ENCODE measurements around the gene SCFD2. TPM values are rescaled to one million over a fixed set of nuclear protein-coding genes. Genes with fewer than 3 reads are reported as not detected.
A peak's percentile ranks its signal among the peaks of the same experiment; 100 is the strongest.

The SCFD2 gene
- total and polyA plus RNA-seq, 2 of the 8 experiments (the other 6 are each of a cell fraction or from before 2014, with no cell fraction given): 6.2 to 10.2 TPM

- H3K27me3 ChIP-seq (replicated peaks in 1 of 4; ENCODE audit: control insufficient read depth in 3 of 4, extremely low read depth in 1 of 4, insufficient read depth in 3 of 4, low read length in 3 of 4): no peaks in the 10 kb centered on the region
- H3K14ac ChIP-seq (ENCODE audit: insufficient read length): no peak overlapping the region
- H4K5ac ChIP-seq (ENCODE audit: insufficient read length, low read depth, low read length): no peak overlapping the region
- 95% methylated on average over 7 of the region's 7 CpGs; no CpG with 5 or more reads in 1 of the 2 experiments for WGBS, 2 experiments (ENCODE audit: extremely low coverage in 1 of 2, insufficient coverage in 1 of 2, insufficient read length in 1 of 2, insufficient replicate concordance in 2 of 2, low coverage in 1 of 2, low lambda C conversion rate in 2 of 2, missing lambda C conversion rate in 1 of 2)
- no peak overlapping the region for H3K9ac ChIP-seq (replicated peaks in 1 of 4; ENCODE audit: extremely low read depth in 1 of 4, low read depth in 3 of 4, low read length in 3 of 4)
- peak overlapping the region; percentile 94 for H2BK20ac ChIP-seq (ENCODE audit: low read length)
- no peak overlapping the region for H3K27ac ChIP-seq (ENCODE audit: low read depth, low read length)
- FAIRE-seq (no peak), DNase-seq (ENCODE audit: low read depth in 1 of 2, low spot score in 2 of 2) (no peak)
- H3K56ac ChIP-seq (replicated peaks; ENCODE audit: insufficient read length, low read depth, low read length): no peak overlapping the region
- H2BK12ac ChIP-seq (ENCODE audit: low read depth, low read length): peak overlapping the region; percentile 78
- H3K79me1 ChIP-seq (ENCODE audit: low read depth, low read length): no peaks in the 10 kb centered on the region
- H3K23ac ChIP-seq (ENCODE audit: insufficient read length): no peak overlapping the region
- no peaks in the 10 kb centered on the region for H3K36me3 ChIP-seq (ENCODE audit: control insufficient read depth in 2 of 4, insufficient read depth in 4 of 4, low read length in 3 of 4)
- no peaks in the 10 kb centered on the region for H3K23me2 ChIP-seq (ENCODE audit: low read depth, low read length)
- no peak overlapping the region for H3K4me2 ChIP-seq (ENCODE audit: insufficient read depth in 1 of 2, low read depth in 2 of 2, low read length in 2 of 2)
- H3K4me1 ChIP-seq (replicated peaks in 1 of 4; ENCODE audit: control insufficient read depth in 3 of 4, insufficient read depth in 4 of 4, low read length in 3 of 4): peaks cover 5 to 21% (median 13%) of the 10 kb centered on the region in 4 experiments
- no peak overlapping the region for H2BK15ac ChIP-seq (ENCODE audit: low read length)
- H2BK5ac ChIP-seq (ENCODE audit: low read depth, low read length): peak overlapping the region; percentile 92; the same call in 1 of the 2 replicates
- H3K4ac ChIP-seq (replicated peaks; ENCODE audit: insufficient read length, low read depth, low read length): peak overlapping the region; percentile 69
- peak overlapping the region; percentile 74 for H2BK120ac ChIP-seq (replicated peaks; ENCODE audit: low read depth, low read length)
- no peak overlapping the region for H4K8ac ChIP-seq (ENCODE audit: extremely low read depth, insufficient read depth, low read length)
- no peaks in the 10 kb centered on the region for H3K79me2 ChIP-seq (ENCODE audit: control insufficient read depth in 1 of 2, insufficient read depth in 2 of 2, low read length in 2 of 2)
- no peak overlapping the region for H3K4me3 ChIP-seq (ENCODE audit: extremely low read depth in 1 of 4, insufficient read depth in 2 of 4, low read depth in 3 of 4, low read length in 4 of 4)
- H2AFZ ChIP-seq (ENCODE audit: low read length): no peak overlapping the region
- ChIA-PET CTCF (ENCODE audit: partially characterized antibody) (interaction anchor here (0.6 to 2.2 kb wide), 4 partner anchors 9 to 104 kb away, joined by 3 to 6 read pairs (median 4); no protein-coding TSS in a partner anchor), POLR2A (ENCODE audit: partially characterized antibody) (interaction anchor here (0.6 to 15.2 kb wide), 6 partner anchors 10 to 124 kb away, joined by 3 to 165 read pairs (median 8); partner anchors contain the start of gene RASL11B)
- H3K18ac ChIP-seq (ENCODE audit: extremely low read depth, low read length): peak overlapping the region; percentile 49; the same call in 1 of the 2 replicates
- H4K91ac ChIP-seq (replicated peaks; ENCODE audit: insufficient read length, low read length): peak overlapping the region; percentile 90
- no peaks in the 10 kb centered on the region for H3K9me3 ChIP-seq (ENCODE audit: insufficient read depth in 2 of 2, low read depth in 1 of 2, low read length in 1 of 2)
- H4K20me1 ChIP-seq (replicated peaks in 1 of 2; ENCODE audit: control insufficient read depth in 1 of 2, insufficient read depth in 2 of 2, low read length in 2 of 2): no peaks in the 10 kb centered on the region
- H2AK5ac ChIP-seq (ENCODE audit: low read depth, low read length): peak overlapping the region; percentile 67; the same call in 1 of the 2 replicates
- TF ChIP-seq SUZ12 (IDR thresholded peaks at IDR 0.05; ENCODE audit: low read length): no peak
- TF ChIP-seq EZH2 (IDR thresholded peaks at IDR 0.05; ENCODE audit: low read depth, low read length, severe bottlenecking): no peak
- TF ChIP-seq CHD2 (IDR thresholded peaks at IDR 0.05; ENCODE audit: low read length): no peak
- TF ChIP-seq RAD21 (IDR thresholded peaks at IDR 0.05 in 1 of 2, conservative IDR thresholded peaks at IDR 0.05 in 1 of 2; ENCODE audit: low read depth in 2 of 2, low read length in 2 of 2): no peak
- TF ChIP-seq GABPA (IDR thresholded peaks at IDR 0.05; ENCODE audit: borderline replicate concordance, insufficient read depth, low read length): no peak
- TF ChIP-seq HDAC2 (IDR thresholded peaks at IDR 0.05; ENCODE audit: borderline replicate concordance in 1 of 2, low read depth in 2 of 2, low read length in 2 of 2): no peak
- TF ChIP-seq RXRA (IDR thresholded peaks at IDR 0.05; ENCODE audit: insufficient read depth, low read depth, low read length): no peak
- TF ChIP-seq JUN (IDR thresholded peaks at IDR 0.05; ENCODE audit: low read depth, low read length): no peak
- no peak for TF ChIP-seq E2F6 (IDR thresholded peaks at IDR 0.05)
- TF ChIP-seq KDM4A (IDR thresholded peaks at IDR 0.05; ENCODE audit: low read depth, low read length, severe bottlenecking): no peak
- no peak for TF ChIP-seq CHD1 (IDR thresholded peaks at IDR 0.05; ENCODE audit: low read depth, low read length)
- TF ChIP-seq KDM1A (IDR thresholded peaks at IDR 0.05; ENCODE audit: borderline replicate concordance, low read length): no peak
Measured at GRCh38 chr4:52836678-52837077, 529.2 kb downstream of the SCFD2 start.

Measured in H1 (cell line).